Hematopoietic multipotent progenitor cell treated with erythropoietin and hydrocortisone succinate and interleukin-3 and kit ligand, for 15 days (in vitro differentiated cells): ENCODE measurements around the gene SFMBT1.
A peak's percentile ranks its signal among the peaks of the same experiment; 100 is the strongest.

ENCODE experiments used
- DNase-seq: peaks from one replicate; pipeline ENCODE4 v3.0.0-alpha.2; 2015; ENCODE audit warnings: low spot score

SFMBT1 gene, protein sequence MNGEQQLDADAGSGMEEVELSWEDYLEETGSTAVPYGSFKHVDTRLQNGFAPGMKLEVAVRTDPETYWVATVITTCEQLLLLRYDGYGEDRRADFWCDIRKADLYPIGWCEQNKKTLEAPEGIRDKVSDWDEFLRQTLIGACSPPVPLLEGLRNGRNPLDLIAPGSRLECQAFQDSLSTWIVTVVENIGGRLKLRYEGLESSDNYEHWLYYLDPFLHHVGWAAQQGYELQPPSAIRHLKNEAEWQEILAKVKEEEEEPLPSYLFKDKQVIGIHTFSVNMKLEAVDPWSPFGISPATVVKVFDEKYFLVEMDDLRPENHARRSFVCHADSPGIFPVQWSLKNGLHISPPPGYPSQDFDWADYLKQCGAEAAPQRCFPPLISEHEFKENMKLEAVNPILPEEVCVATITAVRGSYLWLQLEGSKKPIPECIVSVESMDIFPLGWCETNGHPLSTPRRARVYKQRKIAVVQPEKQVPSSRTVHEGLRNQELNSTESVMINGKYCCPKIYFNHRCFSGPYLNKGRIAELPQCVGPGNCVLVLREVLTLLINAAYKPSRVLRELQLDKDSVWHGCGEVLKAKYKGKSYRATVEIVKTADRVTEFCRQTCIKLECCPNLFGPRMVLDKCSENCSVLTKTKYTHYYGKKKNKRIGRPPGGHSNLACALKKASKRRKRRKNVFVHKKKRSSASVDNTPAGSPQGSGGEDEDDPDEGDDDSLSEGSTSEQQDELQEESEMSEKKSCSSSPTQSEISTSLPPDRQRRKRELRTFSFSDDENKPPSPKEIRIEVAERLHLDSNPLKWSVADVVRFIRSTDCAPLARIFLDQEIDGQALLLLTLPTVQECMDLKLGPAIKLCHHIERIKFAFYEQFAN

DNA sequence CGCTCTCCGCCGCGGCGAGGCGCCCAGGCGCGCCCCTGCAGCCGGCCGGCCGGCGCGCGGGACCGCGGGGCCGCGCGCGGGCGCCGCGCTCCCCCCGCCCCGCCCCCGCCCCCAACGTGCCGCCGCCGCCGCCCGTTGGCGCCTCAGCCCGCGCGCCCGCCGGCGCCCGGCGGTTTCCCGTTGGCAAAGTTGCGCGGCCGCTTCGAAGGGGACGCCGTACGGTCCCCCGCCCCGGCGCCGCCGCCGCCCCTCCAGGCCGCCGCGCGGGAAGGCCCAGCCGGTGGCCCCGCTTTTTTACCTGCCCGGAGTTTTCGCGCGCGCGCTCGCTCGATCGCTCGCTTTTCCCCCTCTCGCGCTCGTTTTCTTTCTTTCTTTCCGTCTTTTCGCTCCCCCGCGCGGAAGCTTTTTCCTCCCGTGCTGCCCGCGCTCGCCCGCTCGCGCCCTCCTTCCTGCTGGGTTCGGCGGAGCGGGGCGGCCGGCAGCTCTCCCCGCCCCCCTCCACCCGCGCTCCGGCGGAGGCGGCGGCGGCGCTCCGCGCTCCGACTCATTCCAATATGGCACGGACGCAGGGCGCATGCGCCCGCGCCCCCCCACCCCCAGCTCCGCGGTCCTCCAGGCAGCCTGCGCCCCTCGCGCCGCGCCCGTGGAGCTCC lies at the start of gene SFMBT1:
TSS of gene SFMBT1 (minus strand) at position 556 of the 653 bp plus-strand sequence. CDS start 76,945 bp downstream, outside the sequence.
- peak; percentile 46 for DNase-seq

DNA sequence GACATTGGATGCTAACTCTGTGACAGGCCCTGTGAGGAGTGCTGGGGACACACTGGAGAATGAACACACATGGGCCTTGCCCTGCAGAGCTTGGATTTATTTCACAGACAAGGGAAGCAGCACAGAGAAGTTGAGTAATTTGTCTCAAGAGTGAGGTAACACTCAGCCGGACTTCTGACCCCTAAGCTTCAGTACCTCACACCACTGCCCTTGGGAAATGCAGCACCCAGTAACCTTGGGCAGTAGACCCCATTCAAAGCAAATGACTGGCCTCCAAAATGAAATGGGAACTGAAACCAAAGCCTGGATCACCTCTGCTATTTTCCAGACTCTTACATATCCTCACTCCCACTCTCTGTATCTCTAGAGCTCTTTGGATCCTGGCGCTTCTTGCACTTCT lies 47.1 kb upstream of the SFMBT1 start:
- no peak for DNase-seq

- no peak for DNase-seq
These were observed 46.3 kb upstream of the SFMBT1 start for GRCh38 chr3:53092216-53092615.

DNA sequence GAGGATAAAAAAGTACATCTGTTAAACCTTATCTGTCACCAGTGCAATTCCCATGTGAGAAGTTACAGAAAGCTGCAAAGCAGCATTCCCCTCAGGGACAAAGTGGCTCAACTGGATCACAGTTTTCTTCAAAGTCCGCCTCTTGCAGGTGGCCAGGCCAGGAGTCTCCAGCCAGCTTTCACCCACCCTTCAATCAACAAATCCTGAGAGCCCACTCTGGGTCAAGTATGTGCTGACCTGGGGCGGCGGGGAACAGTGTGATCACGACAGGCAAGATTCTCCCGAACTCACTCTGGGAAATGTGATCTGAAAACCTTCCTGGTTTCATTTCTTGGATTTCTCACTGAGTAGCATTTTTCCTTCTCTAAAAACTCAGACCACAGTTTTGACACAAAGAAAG lies 45.1 kb upstream of the SFMBT1 start:
- no peak for DNase-seq

DNA sequence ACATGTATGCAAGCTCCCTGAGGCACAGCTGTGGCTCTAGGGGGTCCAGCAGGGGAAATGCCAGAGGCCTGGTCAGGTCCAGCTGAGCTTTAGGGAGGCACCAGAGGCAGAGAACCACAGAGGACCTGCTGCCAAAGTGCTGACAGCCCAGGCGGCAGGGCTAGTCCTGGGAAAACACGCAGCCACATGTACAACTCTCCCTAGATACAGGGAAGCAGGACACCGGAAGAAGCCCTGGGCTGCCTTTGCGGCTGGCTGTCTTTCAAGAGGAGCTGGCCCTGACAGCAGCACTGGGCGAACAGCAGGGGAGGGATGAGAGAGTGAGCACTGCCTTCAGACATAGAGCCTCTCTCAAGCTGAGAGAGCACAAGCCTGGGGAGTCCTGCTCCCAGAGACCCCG lies 43.6 kb upstream of the SFMBT1 start:
- no peak for DNase-seq

- no peak for DNase-seq
These were observed 39.6 kb upstream of the SFMBT1 start for GRCh38 chr3:53085476-53085875.

DNA sequence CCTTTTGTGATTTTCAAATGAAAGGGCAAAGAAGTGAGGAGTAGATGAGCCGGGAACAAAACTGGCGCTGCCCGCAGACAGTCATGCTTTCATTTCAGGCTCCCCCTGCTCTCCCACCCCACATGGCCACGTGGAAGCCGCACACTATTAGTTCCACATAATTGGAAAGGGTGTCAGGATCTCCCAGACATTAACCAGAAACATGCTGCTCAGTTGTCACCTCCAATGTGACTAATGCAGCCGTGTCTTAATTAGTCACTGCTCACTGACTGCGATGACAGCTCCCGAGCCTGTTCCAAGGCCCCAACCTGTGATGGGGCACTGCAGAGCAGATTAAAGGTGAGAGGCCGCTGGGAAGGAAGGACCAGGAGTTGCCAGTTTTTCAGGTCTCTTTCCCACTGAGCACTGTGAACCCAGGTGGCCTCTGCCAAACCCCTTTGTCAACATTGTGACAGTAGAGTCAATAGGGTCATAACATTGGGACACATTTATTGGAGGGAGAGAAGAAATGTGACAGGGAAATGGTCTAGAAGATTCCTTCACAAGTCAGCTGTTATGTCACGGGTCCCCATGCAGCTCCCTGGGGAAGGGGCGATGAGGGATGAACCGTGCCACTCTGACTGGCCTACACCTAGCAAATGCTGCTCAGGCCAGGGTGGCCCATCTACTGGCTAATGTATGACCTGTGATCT lies 38.6 kb upstream of the SFMBT1 start:
- DNase-seq = no peak

GRCh38 chr3:53083949-53084309 lies 38.1 kb upstream of the SFMBT1 start:
- peak; percentile 27 for DNase-seq

- DNase-seq = no peak
These were observed 37.6 kb upstream of the SFMBT1 start for GRCh38 chr3:53083521-53083920.

DNA sequence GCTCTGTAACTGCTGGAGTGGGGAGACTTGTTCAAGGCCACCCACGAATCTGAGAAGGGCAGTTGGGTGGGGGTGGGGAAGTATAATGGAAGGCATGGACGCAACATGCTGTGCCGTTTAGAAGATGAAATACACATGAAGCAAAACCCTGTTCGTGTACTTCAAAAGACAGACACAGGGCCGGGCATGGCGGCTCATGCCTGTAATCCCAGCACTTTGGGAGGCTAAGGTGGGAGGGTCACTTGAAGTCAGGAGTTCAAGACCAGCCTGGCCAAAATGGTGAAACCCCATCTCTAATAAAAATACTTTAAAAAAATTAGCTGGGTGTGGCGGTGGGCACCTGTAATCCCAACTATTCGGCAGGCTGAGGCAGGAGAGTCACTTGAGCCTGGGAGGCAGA lies 36.9 kb upstream of the SFMBT1 start:
- no peak for DNase-seq

DNA sequence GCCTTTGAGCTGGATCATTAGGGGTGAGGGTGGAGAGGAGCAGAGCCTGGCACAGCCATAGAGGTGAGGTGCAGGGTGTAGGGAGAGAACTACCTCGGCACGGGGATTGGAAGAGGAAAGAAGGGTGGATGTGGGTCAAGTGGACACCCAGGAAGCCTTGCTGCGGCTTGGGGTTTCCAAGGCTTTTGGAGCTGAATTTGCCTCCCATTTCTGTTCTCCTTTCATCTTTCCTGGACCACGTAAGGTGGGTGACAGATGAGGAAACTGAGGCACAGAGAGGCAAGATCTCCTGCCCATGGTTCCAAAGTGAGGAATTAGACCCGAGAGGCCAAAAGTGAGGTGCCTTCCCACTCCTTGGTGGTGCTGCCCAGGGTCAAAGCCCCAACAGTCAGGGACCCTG lies 35.4 kb upstream of the SFMBT1 start:
- no peak for DNase-seq

GRCh38 chr3:53080612-53081205 lies 34.8 kb upstream of the SFMBT1 start:
- no peak for DNase-seq

DNA sequence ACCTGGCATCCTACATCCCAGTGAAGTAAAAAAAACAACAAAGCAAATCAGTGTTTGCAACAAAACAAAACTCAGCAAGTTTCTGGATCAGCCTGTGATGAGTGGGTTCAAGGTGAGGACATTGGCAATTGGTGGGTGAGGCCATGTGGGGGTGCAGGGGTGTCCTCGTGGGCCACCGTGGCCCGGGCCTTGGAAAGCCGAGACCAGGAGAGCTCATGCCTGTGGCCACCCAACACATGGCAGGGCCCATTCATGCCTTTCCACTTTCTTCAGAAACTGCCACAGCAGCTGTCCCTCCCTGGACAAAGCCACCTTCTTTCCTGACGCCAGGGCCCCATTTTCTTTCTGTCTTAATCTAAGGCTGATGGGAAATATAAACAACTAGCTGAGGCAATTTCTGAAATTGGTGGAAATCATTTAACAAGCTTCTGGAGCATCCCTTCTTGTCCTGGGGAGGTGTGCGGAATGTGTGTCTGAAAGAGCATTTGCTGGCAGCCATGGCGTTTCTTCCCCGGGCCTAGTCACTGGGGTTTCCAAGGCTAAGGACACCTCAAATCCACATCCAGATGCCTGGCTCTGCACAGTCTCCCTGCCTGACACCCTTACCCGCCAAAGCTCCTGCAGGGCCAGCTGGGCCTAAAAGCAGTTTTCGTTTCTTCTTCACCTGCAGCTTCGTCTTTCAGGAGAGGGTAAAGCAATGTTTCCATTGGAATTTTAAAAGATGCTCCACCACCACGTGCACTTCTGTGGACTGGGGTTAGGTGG lies 34.1 kb upstream of the SFMBT1 start:
- DNase-seq = no peak

DNA sequence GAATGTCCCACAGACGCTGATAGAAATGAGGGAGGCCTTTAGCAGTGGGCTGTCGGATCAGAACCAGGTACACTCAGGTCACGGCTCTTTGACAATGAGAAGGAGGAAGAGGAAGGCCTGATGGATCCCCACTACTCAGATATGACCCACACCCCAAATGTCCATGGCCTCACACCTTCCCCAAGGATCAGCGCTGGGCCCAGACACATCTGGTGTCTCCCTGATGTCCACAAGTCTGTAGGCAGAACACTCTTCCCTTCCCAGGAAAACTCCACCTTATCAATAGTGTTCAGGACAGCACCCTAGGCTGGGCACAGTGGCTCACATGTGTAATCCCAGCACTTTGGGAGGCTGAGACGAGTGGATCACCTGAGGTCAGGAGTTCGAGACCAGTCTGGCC lies 33.3 kb upstream of the SFMBT1 start:
- DNase-seq = no peak

GRCh38 chr3:53078656-53079055 lies 32.8 kb upstream of the SFMBT1 start:
- DNase-seq = no peak

DNA sequence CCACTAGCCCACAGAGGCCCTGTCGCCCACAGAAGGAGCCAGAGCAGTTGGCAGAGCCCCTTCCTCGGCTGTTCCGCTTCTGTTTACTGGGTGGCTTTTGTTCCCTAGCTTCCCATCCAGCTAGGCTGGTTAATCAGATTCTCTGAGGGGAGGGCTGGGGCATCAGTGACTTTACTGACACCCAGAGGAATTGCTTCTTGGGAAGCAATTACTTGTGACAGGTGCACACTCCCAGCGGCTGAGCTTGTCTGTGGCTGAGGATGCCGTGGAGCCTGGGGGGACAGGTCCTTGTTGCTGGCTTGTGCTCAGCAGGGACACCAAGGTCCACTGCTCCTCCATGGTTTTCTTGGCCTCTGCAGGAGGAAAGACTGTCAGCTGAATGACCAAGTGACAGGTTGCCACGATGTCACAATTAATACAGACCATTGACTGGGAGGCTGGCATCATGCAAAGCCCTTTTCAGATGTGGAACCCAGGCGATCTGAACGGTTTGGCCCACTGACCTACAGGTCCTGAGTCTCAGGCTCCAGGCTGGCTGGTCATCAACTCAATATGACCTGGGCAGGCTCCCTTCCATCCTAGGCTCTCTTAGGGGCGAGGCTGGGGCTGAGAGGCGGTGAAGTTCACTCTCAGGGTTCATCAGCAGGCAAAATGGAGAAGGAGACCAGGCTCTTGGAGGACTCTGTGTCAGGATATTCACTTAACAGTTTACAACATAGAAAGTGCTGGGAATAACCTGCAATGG lies 31.8 kb upstream of the SFMBT1 start:
- no peak for DNase-seq

DNA sequence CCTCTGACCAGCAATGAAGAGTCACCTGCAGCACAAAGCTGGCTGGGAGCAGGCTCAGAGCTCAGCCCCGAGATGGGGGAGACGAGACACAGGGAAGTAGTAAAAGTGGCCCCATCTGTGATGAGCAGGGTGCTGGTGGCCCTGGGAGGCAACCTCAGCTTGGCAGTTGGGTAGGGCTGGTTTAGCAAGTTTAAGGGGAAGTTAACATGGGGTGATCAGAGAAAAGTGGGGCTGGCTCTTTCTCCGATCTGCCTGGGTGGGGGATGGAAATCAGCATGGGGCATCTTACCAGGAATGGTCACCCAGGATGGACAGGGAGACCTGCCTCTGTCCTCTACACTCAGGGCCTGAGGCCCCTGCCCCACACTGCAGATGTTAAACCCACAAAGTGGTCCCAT lies 29.9 kb upstream of the SFMBT1 start:
- no peak for DNase-seq

- DNase-seq = no peak
These were observed 29.2 kb upstream of the SFMBT1 start for GRCh38 chr3:53074761-53075742.

- no peak for DNase-seq
These were observed 28.5 kb upstream of the SFMBT1 start for GRCh38 chr3:53074366-53074696.
